SK-N-SH (cell line): ENCODE measurements around the gene MBNL1.

Source experiments
- CTCF ChIP-seq: fragments of 200-600 bp; sonication (generic); IDR thresholded peaks from 2 replicates; pipeline ENCODE4 v1.6.1; 2017; ENCODE audit warnings: antibody characterized with exemption, mild to moderate bottlenecking, moderate library complexity
- EP300 ChIP-seq, 2 experiments: IDR thresholded peaks; 2 replicates each; pipeline versions ENCODE4 v1.4.0 to v1.6.1; 2012; ENCODE audit warnings: borderline replicate concordance in 1 of 2, low read depth in 1 of 2, low read length in 1 of 2
- NRF1 ChIP-seq: IDR thresholded peaks from 2 replicates; pipeline ENCODE4 v1.6.1; 2012; ENCODE audit warnings: low read depth, mild to moderate bottlenecking, low read length

- TF ChIP-seq EP300 (IDR thresholded peaks at IDR 0.05; ENCODE audit: borderline replicate concordance in 1 of 2, low read depth in 1 of 2, low read length in 1 of 2) (no peak; a peak in 1 of 4 replicates), NRF1 (no peak), CTCF (no peak)
Observed at GRCh38 chr3:152436707-152437590, 168.2 kb downstream of the MBNL1 start.
